Small intestine (tissue), 7 donors: ENCODE data around the gene BMS1. TPM values are rescaled to one million over a fixed set of nuclear protein-coding genes. Genes with fewer than 3 reads are reported as not detected.
A peak's percentile ranks its signal among the peaks of the same experiment; 100 is the strongest.
"Not testable (repeated sequence)": the region's sequence is repeated elsewhere in the genome, so short reads cannot be mapped to it uniquely, and the experiment has no call there.

Experiments used
- DNase-seq, 2 donors: peaks; one replicate each; pipeline versions ENCODE4 v3.0.0 to v3.0.0-alpha.2; 2013
- FAIRE-seq: peaks from 2 replicates; lab custom pipeline; 2012; peaks lifted over from hg19 to GRCh38; lab: Jason Lieb, UNC
- H3K27ac ChIP-seq, 3 donors: one replicate each; pipeline ENCODE4 v1.5.1; 2013; ENCODE audit warnings: low read length in 2 of 3, mild to moderate bottlenecking in 2 of 3, control low read depth in 1 of 3, inconsistent platforms in 1 of 3, low read depth in 1 of 3, moderate library complexity in 1 of 3
- H3K27me3 ChIP-seq, 3 donors: one replicate each; pipeline ENCODE4 v1.6.1; 2013; ENCODE audit warnings: low read length in 3 of 3, inconsistent platforms in 1 of 3; ENCODE audit not compliant: control insufficient read depth in 3 of 3, insufficient read depth in 3 of 3
- H3K36me3 ChIP-seq, 3 donors: one replicate each; pipeline ENCODE4 v1.6.1; 2013; ENCODE audit warnings: low read length in 3 of 3, inconsistent platforms in 1 of 3, low read depth in 1 of 3, mild to moderate bottlenecking in 1 of 3, moderate library complexity in 1 of 3; ENCODE audit not compliant: control insufficient read depth in 3 of 3, insufficient read depth in 2 of 3
- H3K4me1 ChIP-seq, 3 donors: one replicate each; pipeline ENCODE4 v1.6.1; 2013; ENCODE audit warnings: low read length in 2 of 3, inconsistent platforms in 1 of 3, low read depth in 1 of 3, mild to moderate bottlenecking in 1 of 3, moderate library complexity in 1 of 3; ENCODE audit not compliant: control insufficient read depth in 3 of 3, insufficient read depth in 2 of 3
- H3K4me3 ChIP-seq, 3 donors: one replicate each; pipeline ENCODE4 v1.5.1; 2013; ENCODE audit warnings: low read length in 3 of 3, control low read depth in 1 of 3, inconsistent platforms in 1 of 3, low read depth in 1 of 3, mild to moderate bottlenecking in 1 of 3, moderate library complexity in 1 of 3
- H3K9me3 ChIP-seq, 2 donors: one replicate each; pipeline ENCODE4 v1.6.1; 2013; ENCODE audit warnings: low read depth in 1 of 2, low read length in 1 of 2; ENCODE audit not compliant: control insufficient read depth in 2 of 2, insufficient read depth in 1 of 2
- WGBS, 3 donors: extraction: QIAGEN DNeasy Blood & Tissue Kit; methylation state at CpG; one replicate each; pipeline ENCODE4 v1.1.7; 2013; 5-methylcytosine and 5-hydroxymethylcytosine counted together
- polyA plus RNA-seq, 4 donors: library from polyadenylated mRNA; stranded (reverse) in 3 of 4; unstranded in 1 of 4; fragments of 200-250 nt in 3 of 4; fragments of 120-200 nt in 1 of 4; gene quantifications; one replicate each; pipeline versions ENCODE4 v1.2.1 to v1.2.3, GENCODE V29; 2013
- donor health status: healthy with polysubstance abuse.
- donor health status: control.
- donor health status: control.
- donor health status: Bipolar disorder and iron deficiency.
- donor health status: healthy.

The BMS1 gene
- polyA plus RNA-seq, 4 donors, result 6.8 to 15.7 (median 9.0) TPM

- not testable (repeated sequence) for H3K4me3 ChIP-seq, H3K27ac ChIP-seq, FAIRE-seq, DNase-seq, H3K27me3 ChIP-seq, H3K9me3 ChIP-seq, H3K4me1 ChIP-seq
- 80 to 92% (median 90%) methylated on average over 4 of the region's 4 CpGs for WGBS, 3 donors
- peaks cover 0 to 34% (median 10%) of the 10 kb centered on the region in 3 donors for H3K36me3 ChIP-seq
These were observed 45.8 kb downstream of the BMS1 start for GRCh38 chr10:42828391-42828790.

GRCh38 chr10:42830237-42830636 lies 47.6 kb downstream of the BMS1 start:
- Histone ChIP-seq H3K27me3 (no peaks in the 10 kb centered on the region), H3K9me3 (no peaks in the 10 kb centered on the region), H3K27ac (no peak overlapping the region), H3K4me1 (no peaks in the 10 kb centered on the region), H3K36me3 (peaks cover 0 to 28% (median 5%) of the 10 kb centered on the region in 3 donors), H3K4me3 (no peak overlapping the region)
- no peak for DNase-seq
- no peak for FAIRE-seq
- WGBS, 3 donors, result 72 to 89% (median 79%) methylated on average over 7 of the region's 7 CpGs

GRCh38 chr10:42836096-42836495 lies 53.5 kb downstream of the BMS1 start:
- no peak overlapping the region for H3K4me3 ChIP-seq
- H3K27ac ChIP-seq, result no peak overlapping the region
- H3K4me1 ChIP-seq, result no peaks in the 10 kb centered on the region
- no peaks in the 10 kb centered on the region for H3K9me3 ChIP-seq
- 58 to 79% (median 69%) methylated on average over 14 of the region's 14 CpGs for WGBS, 3 donors
- no peak for DNase-seq
- no peak for FAIRE-seq
- peaks cover 0 to 9% (median 0%) of the 10 kb centered on the region in 3 donors for H3K27me3 ChIP-seq
- H3K36me3 ChIP-seq, result peaks cover 0 to 4% (median 2%) of the 10 kb centered on the region in 3 donors

- H3K4me3 ChIP-seq, result peak overlapping the region in 1 of 3 donors; percentile 22
- 3 to 5% (median 4%) methylated on average over 47 to 60 of the region's 60 CpGs for WGBS, 3 donors
- no peak for FAIRE-seq
These were observed 54.3 kb downstream of the BMS1 start for GRCh38 chr10:42836771-42837468.

DNA sequence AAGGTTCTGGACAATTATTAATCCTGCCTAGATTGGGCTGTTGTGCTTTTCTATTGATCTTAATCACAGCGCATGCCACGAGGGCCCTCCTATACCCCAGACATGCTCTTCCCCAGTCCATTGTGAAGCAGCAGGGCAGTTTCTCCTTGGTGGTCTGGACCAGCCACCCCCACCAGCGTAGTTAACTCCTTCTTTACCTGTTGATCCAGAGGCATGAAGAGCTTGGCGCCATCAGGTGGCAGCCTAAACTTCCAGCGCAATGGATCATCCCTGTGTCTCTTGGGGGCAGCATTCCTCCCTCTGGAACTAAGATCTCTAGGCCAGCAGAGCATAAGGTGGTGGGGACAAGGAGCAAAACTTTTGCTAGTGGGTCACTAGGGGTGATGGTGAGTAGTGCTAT lies 62.2 kb downstream of the BMS1 start:
- 18 to 33% (median 19%) methylated on average over 5 of the region's 5 CpGs for whole genome bisulfite sequencing, 3 donors
- H3K36me3 ChIP-seq, DNase-seq, FAIRE-seq, H3K27me3 ChIP-seq, H3K4me3 ChIP-seq, H3K4me1 ChIP-seq, H3K27ac ChIP-seq: not testable (repeated sequence)
- peaks cover 0 to 12% of the 10 kb centered on the region in 2 donors for H3K9me3 ChIP-seq

More at GRCh38 chr10:42836771-42837468, 54.3 kb downstream of the BMS1 start:
- H3K27ac ChIP-seq, result no peak overlapping the region
- DNase-seq, result peak; percentile 10 to 19
- H3K36me3 ChIP-seq, result peaks cover 0 to 3% (median 0%) of the 10 kb centered on the region in 3 donors
- H3K27me3 ChIP-seq, result peaks cover 0 to 9% (median 0%) of the 10 kb centered on the region in 3 donors
- H3K9me3 ChIP-seq, result no peaks in the 10 kb centered on the region
- no peaks in the 10 kb centered on the region for H3K4me1 ChIP-seq

DNA sequence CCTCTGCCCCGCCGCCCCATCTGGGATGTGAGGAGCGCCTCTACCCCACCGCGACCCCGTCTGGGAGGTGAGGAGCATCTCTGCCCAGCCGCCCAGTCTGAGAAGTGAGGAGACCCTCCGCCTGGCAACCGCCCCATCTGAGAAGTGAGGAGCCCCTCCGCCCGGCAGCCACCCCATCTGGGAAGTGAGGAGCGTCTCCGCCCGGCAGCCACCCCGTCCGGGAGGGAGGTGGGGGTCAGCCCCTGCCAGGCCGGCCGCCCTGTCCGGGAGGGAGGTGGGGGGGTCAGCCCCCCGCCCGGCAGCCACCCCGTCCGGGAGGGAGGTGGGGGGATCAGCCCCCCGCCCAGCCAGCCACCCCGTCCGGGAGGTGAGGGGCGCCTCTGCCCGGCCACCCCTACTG lies 64.7 kb downstream of the BMS1 start:
- not testable (repeated sequence) for DNase-seq, H3K36me3 ChIP-seq, FAIRE-seq, H3K27ac ChIP-seq, H3K27me3 ChIP-seq, H3K4me1 ChIP-seq, H3K4me3 ChIP-seq
- WGBS, 3 donors, result 91 to 99% (median 93%) methylated on average over 11 to 28 of the region's 28 CpGs
- peaks cover 0 to 12% of the 10 kb centered on the region in 2 donors for H3K9me3 ChIP-seq

DNA sequence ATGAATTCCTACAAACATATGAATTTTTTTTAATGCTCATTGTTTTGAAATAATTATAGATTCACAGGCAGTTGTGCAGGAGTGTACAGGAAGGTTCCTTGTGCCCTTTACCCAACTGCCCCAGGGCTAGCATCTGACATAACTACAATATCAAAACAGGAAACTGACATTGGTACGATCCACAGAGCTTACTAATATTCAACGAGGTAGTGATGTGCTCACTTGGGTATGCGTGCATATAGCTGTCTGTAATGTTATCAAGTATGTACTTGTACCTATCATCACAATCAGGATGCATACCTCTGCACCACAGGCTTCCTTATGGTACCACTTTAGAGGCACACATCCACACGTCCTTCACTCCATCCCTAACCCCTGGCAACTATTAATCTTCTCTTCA lies 68.3 kb downstream of the BMS1 start:
- Histone ChIP-seq H3K27me3 (no peaks in the 10 kb centered on the region), H3K27ac (no peak overlapping the region), H3K4me1 (no peaks in the 10 kb centered on the region), H3K9me3 (peaks cover 0 to 12% of the 10 kb centered on the region in 2 donors), H3K4me3 (no peak overlapping the region), H3K36me3 (no peaks in the 10 kb centered on the region)
- WGBS, 3 donors, result 52 to 65% (median 62%) methylated on average over 4 of the region's 4 CpGs
- DNase-seq (no peak), FAIRE-seq (no peak)

DNA sequence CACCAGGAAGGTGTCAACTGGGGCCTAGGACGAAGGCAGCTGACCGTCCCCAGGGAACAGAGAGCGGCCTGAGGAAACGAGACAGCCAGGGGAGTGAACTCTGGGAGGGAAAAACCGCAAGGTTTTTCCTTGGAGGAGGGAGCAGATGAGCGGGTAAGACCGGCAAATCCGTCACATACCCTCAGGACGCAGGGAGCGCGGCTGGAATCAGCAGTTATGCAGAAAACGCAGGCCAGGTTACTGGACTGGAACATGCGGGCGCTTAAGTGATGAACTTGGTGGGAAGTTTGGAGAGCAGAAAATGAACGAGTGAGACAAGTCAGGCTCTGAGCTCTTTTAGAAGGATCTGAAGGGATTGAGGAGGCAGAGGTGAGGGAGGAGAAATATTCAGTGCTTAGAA lies 76.7 kb downstream of the BMS1 start:
- DNase-seq (no peak), FAIRE-seq (no peak)
- H3K27me3 ChIP-seq, result peaks cover 0 to 11% (median 8%) of the 10 kb centered on the region in 3 donors
- no peaks in the 10 kb centered on the region for H3K36me3 ChIP-seq
- no peak overlapping the region for H3K4me3 ChIP-seq
- H3K27ac ChIP-seq, result no peak overlapping the region
- WGBS, 3 donors, result 56 to 67% (median 66%) methylated on average over 15 of the region's 15 CpGs
- H3K9me3 ChIP-seq, result no peaks in the 10 kb centered on the region
- no peaks in the 10 kb centered on the region for H3K4me1 ChIP-seq
